Neural crest cell (in vitro differentiated cells): ENCODE results near the gene CACUL1. TPM values are rescaled to one million over a fixed set of nuclear protein-coding genes. Genes with fewer than 3 reads are reported as not detected.

ENCODE experiments used
- DNase-seq: peaks from one replicate; pipeline ENCODE4 v3.0.0; 2021; ENCODE audit warnings: low read depth, mixed read lengths, low spot score
- H3K27ac Mint-ChIP-seq: one replicate; pipeline ENCODE4 v1.8.0; 2021; ENCODE audit warnings: mild to moderate bottlenecking, mixed read lengths; ENCODE audit not compliant: unreplicated experiment
- H3K27me3 Mint-ChIP-seq: 2 replicates; pipeline ENCODE4 v1.8.0; 2021; ENCODE audit warnings: low read depth, mild to moderate bottlenecking, mixed read lengths
- H3K36me3 Mint-ChIP-seq: 2 replicates; pipeline ENCODE4 v1.8.0; 2021; ENCODE audit warnings: low read depth, mild to moderate bottlenecking, mixed read lengths
- H3K4me1 Mint-ChIP-seq: 2 replicates; pipeline ENCODE4 v1.8.0; 2021; ENCODE audit warnings: mixed read lengths
- H3K4me3 Mint-ChIP-seq: one replicate; pipeline ENCODE4 v1.8.0; 2021; ENCODE audit warnings: mild to moderate bottlenecking, mixed read lengths
- H3K9me3 Mint-ChIP-seq: 2 replicates; pipeline ENCODE4 v1.8.0; 2021; ENCODE audit warnings: mixed read lengths
- CTCF ChIP-seq: fragments of 200-600 bp; sonication (generic); conservative IDR thresholded peaks from 2 replicates; pipeline ENCODE4 v1.5.0; 2021; ENCODE audit warnings: antibody characterized with exemption, mild to moderate bottlenecking
- total RNA-seq: library from RNA; stranded (reverse); gene quantifications from 2 replicates; pipeline ENCODE4 v1.2.1, GENCODE V29; 2021

The CACUL1 gene
- total RNA-seq, 1 donor from 2014 or later = 45.2 TPM

DNA sequence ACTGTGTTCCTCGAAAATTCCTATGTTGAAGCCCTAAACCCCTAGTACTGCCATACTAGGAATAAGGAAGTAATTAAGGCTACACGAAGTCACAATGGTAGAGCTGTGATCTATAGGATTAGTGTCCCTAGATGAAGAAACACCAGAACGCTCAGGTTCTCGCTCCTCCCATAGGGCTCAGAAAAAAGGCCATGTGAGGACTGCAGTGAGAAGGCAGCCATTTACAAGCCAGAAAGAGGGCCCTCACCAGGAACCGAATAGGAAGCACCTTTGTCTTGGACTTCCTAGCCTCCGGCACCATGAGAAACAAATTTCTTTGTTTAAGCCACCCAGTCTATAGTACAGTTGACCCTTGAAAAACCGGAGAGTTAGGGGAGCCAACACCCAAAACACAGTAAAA lies 46.2 kb downstream of the CACUL1 start:
- DNase-seq = no peak
- TF ChIP-seq CTCF = no peak
- Mint-ChIP-seq H3K9me3 (no peaks in the 10 kb centered on the region), H3K4me1 (peaks cover 12% of the 10 kb centered on the region), H3K4me3 (no peak overlapping the region), H3K27me3 (no peaks in the 10 kb centered on the region), H3K36me3 (peaks cover 8% of the 10 kb centered on the region), H3K27ac (no peak overlapping the region)

DNA sequence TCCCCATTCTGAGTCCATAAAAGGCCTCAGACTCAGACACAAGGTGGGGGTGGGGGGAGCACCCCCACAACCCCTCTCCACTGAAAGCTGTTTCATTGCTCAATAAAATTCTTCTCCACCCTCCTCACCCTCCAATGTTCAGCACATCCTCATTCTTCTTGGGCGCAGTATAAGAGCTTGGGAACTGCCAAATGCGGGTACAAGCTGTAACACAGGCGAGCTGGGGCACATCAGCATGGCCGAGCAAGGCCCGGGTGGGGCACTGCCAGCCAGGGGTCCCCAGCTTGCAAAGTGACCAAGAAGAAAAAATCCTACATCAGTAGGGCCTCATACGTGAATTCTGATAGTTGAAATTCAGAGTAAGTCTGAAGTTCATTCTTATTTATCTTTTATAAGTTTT lies 50.1 kb downstream of the CACUL1 start:
- peaks cover 19% of the 10 kb centered on the region for H3K36me3 Mint-ChIP-seq
- no peak overlapping the region for H3K4me3 Mint-ChIP-seq
- no peak for TF ChIP-seq CTCF
- H3K27ac Mint-ChIP-seq = no peak overlapping the region
- H3K9me3 Mint-ChIP-seq = no peaks in the 10 kb centered on the region
- no peaks in the 10 kb centered on the region for H3K27me3 Mint-ChIP-seq
- no peak for DNase-seq
- H3K4me1 Mint-ChIP-seq = peaks cover 14% of the 10 kb centered on the region

DNA sequence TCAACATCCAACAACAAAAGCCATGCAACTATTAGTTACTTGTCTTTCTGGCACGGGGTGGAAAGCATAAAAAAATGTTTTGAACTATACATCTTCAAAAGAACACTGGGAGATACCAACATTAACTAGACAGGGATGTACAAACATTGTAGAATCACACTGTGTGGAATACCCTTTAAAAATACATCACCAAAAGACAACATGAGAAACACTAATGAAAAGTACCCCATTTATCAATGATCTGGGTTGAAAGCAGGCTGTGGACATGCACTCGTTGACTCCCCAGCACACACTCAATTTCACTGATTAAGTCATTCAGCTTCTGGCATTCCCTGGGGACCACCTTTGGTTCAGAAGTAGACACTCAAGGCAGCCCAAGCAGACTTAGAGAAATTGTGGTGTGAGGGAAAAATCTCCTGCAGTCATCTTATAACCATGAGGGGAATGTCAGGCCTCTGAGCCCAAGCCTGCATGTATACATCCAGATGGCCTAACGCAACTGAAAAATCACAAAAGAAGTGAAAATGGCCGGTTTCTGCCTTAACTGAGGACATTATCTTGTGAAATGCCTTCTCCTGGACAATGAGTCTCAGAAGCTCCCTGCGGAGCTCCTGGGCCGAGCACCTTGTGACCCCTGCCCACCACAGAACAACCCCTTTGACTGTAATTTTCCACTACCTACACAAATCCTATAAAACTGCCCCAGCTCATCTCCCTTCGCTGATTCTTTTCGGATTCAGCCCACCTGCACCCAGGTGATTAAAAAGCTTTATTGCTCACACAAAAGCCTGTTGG lies 53.0 kb downstream of the CACUL1 start:
- no peak for TF ChIP-seq CTCF
- Mint-ChIP-seq H3K9me3 (no peaks in the 10 kb centered on the region), H3K36me3 (peaks cover 19% of the 10 kb centered on the region), H3K27me3 (no peaks in the 10 kb centered on the region), H3K27ac (no peak overlapping the region), H3K4me3 (no peak overlapping the region), H3K4me1 (peaks cover 6% of the 10 kb centered on the region)
- DNase-seq = no peak

- no peak for DNase-seq
- Mint-ChIP-seq H3K36me3 (peaks cover 14% of the 10 kb centered on the region), H3K9me3 (no peaks in the 10 kb centered on the region), H3K27ac (no peak overlapping the region), H3K27me3 (no peaks in the 10 kb centered on the region), H3K4me1 (peaks cover 6% of the 10 kb centered on the region), H3K4me3 (no peak overlapping the region)
- TF ChIP-seq CTCF = no peak
Observed at GRCh38 chr10:118698421-118698820, 56.3 kb downstream of the CACUL1 start.

DNA sequence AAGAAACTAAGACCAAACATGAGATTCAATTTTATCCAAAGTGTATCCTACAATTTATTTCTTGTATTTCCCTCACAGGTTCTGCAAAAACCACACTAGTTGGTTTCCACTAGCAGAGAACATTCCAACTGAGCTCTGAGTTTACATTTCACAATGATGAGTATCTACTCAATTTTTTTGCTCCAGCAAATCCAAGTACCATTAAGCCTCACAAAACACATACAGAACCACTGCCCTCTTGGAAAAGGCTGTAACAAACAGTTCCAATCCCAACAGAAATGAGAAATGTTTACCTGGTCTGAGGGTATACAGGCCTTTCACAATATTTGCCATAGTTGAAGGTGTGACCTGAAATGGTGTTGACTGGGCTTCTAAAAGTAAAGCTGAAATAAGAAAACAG lies 59.9 kb downstream of the CACUL1 start:
- no peaks in the 10 kb centered on the region for H3K27me3 Mint-ChIP-seq
- peaks cover 6% of the 10 kb centered on the region for H3K36me3 Mint-ChIP-seq
- no peak overlapping the region for H3K27ac Mint-ChIP-seq
- TF ChIP-seq CTCF = no peak
- no peaks in the 10 kb centered on the region for H3K9me3 Mint-ChIP-seq
- no peak overlapping the region for H3K4me3 Mint-ChIP-seq
- DNase-seq = no peak
- no peaks in the 10 kb centered on the region for H3K4me1 Mint-ChIP-seq
